ENCODE results near the gene IFFO2. TPM values are rescaled to one million over a fixed set of nuclear protein-coding genes. Genes with fewer than 3 reads are reported as not detected.

Gene IFFO2
- total and polyA plus RNA-seq, 4 donors, result 3.9 to 34.7 (median 13.5) TPM

DNA sequence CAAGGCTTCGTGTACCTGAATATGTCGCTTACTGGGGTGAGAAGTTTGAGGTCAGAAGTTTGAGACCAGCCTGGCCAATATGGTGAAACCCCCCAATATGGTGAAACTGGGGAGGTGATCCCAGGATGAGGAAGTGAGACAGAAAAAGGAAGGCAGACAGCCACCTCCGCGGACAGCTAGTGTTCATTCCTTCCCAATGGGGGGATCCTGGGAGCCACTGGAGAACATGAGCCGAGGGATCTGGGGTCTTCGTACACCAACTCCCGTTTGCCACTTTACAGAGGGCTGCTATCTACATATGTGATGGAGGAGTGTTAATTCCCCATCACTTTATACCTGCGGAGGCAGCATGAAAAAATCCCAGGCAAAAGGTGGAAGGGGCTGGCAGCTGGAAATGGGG lies 19.6 kb upstream of the IFFO2 start:
- Histone ChIP-seq H3K36me3 (ENCODE audit: control insufficient read depth in 1 of 2, insufficient read depth in 2 of 2, low read length in 1 of 2) (no peaks in the 10 kb centered on the region), H3K27me3 (ENCODE audit: control insufficient read depth in 1 of 2, insufficient read depth in 2 of 2, low read length in 1 of 2) (no peaks in the 10 kb centered on the region), H3K9me3 (ENCODE audit: control insufficient read depth, low read length) (no peaks in the 10 kb centered on the region), H3K4me3 (ENCODE audit: low read length in 2 of 2) (no peak overlapping the region), H3K27ac (ENCODE audit: low read depth in 1 of 2, low read length in 2 of 2) (no peak overlapping the region), H3K4me1 (ENCODE audit: control insufficient read depth in 1 of 2, insufficient read depth in 2 of 2, low read length in 2 of 2) (no peaks in the 10 kb centered on the region)
- 92 to 94% methylated on average over 8 of the region's 8 CpGs for WGBS, 2 donors
- DNase-seq (peak in 1 of 2 donors; percentile 14), ATAC-seq (ENCODE audit: low FRiP score) (no peak)
- intact Hi-C loops (cut with DNase I), result no loop called here

DNA sequence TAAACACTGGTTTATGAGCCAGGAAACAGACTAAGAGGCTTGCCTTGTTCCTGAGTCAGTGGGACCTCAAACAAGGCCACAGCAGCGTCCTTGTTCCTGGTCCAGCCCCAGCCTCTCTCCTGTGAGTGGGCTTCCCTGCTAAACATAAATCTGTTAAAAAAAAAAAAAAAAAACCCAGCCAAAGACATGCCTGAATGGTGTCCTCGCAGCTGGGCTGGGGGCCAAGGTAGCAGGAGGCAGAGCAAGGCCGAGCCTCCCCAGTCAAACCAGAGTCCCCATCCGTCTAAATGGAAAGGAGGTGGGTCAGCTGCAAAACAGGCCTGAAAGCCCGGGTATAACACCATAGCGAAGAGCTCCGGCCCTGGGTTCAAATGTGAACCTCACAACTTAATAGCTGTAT lies 18.1 kb upstream of the IFFO2 start:
- 57 to 59% methylated on average over 7 of the region's 7 CpGs for WGBS, 2 donors

GRCh38 chr1:18974005-18974404 lies 17.5 kb upstream of the IFFO2 start:
- ATAC-seq (ENCODE audit: low FRiP score) (no peak), DNase-seq (peak in 1 of 2 donors; percentile 32)
- Histone ChIP-seq H3K4me1 (ENCODE audit: control insufficient read depth in 1 of 2, insufficient read depth in 2 of 2, low read length in 2 of 2) (no peaks in the 10 kb centered on the region), H3K4me3 (ENCODE audit: low read length in 2 of 2) (no peak overlapping the region), H3K27me3 (ENCODE audit: control insufficient read depth in 1 of 2, insufficient read depth in 2 of 2, low read length in 1 of 2) (no peaks in the 10 kb centered on the region), H3K36me3 (ENCODE audit: control insufficient read depth in 1 of 2, insufficient read depth in 2 of 2, low read length in 1 of 2) (no peaks in the 10 kb centered on the region), H3K27ac (ENCODE audit: low read depth in 1 of 2, low read length in 2 of 2) (no peak overlapping the region), H3K9me3 (ENCODE audit: control insufficient read depth, low read length) (no peaks in the 10 kb centered on the region)
- WGBS, 2 donors, result 85 to 87% methylated on average over 8 of the region's 8 CpGs
- intact Hi-C loops (cut with DNase I), result no loop called here

More for the DNA sequence above, 18.1 kb upstream of the IFFO2 start:
- Histone ChIP-seq H3K9me3 (ENCODE audit: control insufficient read depth, low read length) (no peaks in the 10 kb centered on the region), H3K4me1 (ENCODE audit: control insufficient read depth in 1 of 2, insufficient read depth in 2 of 2, low read length in 2 of 2) (no peaks in the 10 kb centered on the region), H3K27ac (ENCODE audit: low read depth in 1 of 2, low read length in 2 of 2) (no peak overlapping the region), H3K4me3 (ENCODE audit: low read length in 2 of 2) (no peak overlapping the region), H3K27me3 (ENCODE audit: control insufficient read depth in 1 of 2, insufficient read depth in 2 of 2, low read length in 1 of 2) (no peaks in the 10 kb centered on the region), H3K36me3 (ENCODE audit: control insufficient read depth in 1 of 2, insufficient read depth in 2 of 2, low read length in 1 of 2) (no peaks in the 10 kb centered on the region)
- intact Hi-C loops (cut with DNase I), result no loop called here
- no peak for ATAC-seq (ENCODE audit: low FRiP score)
- peak in 1 of 2 donors; percentile 18 for DNase-seq

- Histone ChIP-seq H3K36me3 (ENCODE audit: control insufficient read depth in 1 of 2, insufficient read depth in 2 of 2, low read length in 1 of 2) (no peaks in the 10 kb centered on the region), H3K4me1 (ENCODE audit: control insufficient read depth in 1 of 2, insufficient read depth in 2 of 2, low read length in 2 of 2) (no peaks in the 10 kb centered on the region), H3K27me3 (ENCODE audit: control insufficient read depth in 1 of 2, insufficient read depth in 2 of 2, low read length in 1 of 2) (no peaks in the 10 kb centered on the region), H3K9me3 (ENCODE audit: control insufficient read depth, low read length) (no peaks in the 10 kb centered on the region), H3K4me3 (ENCODE audit: low read length in 2 of 2) (no peak overlapping the region), H3K27ac (ENCODE audit: low read depth in 1 of 2, low read length in 2 of 2) (no peak overlapping the region)
- 85 to 86% methylated on average over 7 of the region's 7 CpGs for WGBS, 2 donors
- ATAC-seq (ENCODE audit: low FRiP score), result no peak
- intact Hi-C loops (cut with DNase I), result no loop called here
- peak in 1 of 2 donors; percentile 11 for DNase-seq
These were observed 17.0 kb upstream of the IFFO2 start for GRCh38 chr1:18973446-18973955.

DNA sequence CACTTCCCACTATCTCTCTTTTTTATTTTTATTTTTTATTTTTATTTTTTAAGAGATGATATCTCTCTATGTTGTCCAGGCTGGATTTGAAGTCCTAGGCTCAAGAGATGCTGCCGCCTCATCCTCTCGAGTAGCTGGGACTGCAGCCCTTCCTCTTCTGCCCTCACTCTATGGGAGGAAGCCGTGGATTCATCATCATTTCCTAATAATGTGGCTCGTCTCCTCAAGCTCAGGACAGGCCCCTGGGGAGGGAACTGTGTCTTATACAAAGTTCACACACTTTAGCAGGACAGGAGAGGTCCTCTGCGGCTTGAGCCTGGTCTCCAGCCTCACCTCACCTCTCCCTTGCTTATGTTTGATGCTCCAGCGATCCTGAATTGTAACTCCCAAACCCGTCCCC lies 16.5 kb upstream of the IFFO2 start:
- no peaks in the 10 kb centered on the region for H3K27me3 ChIP-seq (ENCODE audit: control insufficient read depth in 1 of 2, insufficient read depth in 2 of 2, low read length in 1 of 2)
- H3K27ac ChIP-seq (ENCODE audit: low read depth in 1 of 2, low read length in 2 of 2), result no peak overlapping the region
- intact Hi-C loops (cut with DNase I), result no loop called here
- no peak for ATAC-seq (ENCODE audit: low FRiP score)
- no peak overlapping the region for H3K4me3 ChIP-seq (ENCODE audit: low read length in 2 of 2)
- H3K36me3 ChIP-seq (ENCODE audit: control insufficient read depth in 1 of 2, insufficient read depth in 2 of 2, low read length in 1 of 2), result no peaks in the 10 kb centered on the region
- H3K9me3 ChIP-seq (ENCODE audit: control insufficient read depth, low read length), result no peaks in the 10 kb centered on the region
- 67 to 71% methylated on average over 7 of the region's 7 CpGs for WGBS, 2 donors
- no peaks in the 10 kb centered on the region for H3K4me1 ChIP-seq (ENCODE audit: control insufficient read depth in 1 of 2, insufficient read depth in 2 of 2, low read length in 2 of 2)
- peak in 1 of 2 donors; percentile 31 for DNase-seq

GRCh38 chr1:18972531-18972930 lies 16.1 kb upstream of the IFFO2 start:
- H3K9me3 ChIP-seq (ENCODE audit: control insufficient read depth, low read length), result no peaks in the 10 kb centered on the region
- DNase-seq (peak in 1 of 2 donors; percentile 14), ATAC-seq (ENCODE audit: low FRiP score) (no peak)
- WGBS, 2 donors, result 20 to 23% methylated on average over 2 of the region's 2 CpGs
- H3K27ac ChIP-seq (ENCODE audit: low read depth in 1 of 2, low read length in 2 of 2), result no peak overlapping the region
- no peaks in the 10 kb centered on the region for H3K27me3 ChIP-seq (ENCODE audit: control insufficient read depth in 1 of 2, insufficient read depth in 2 of 2, low read length in 1 of 2)
- no peaks in the 10 kb centered on the region for H3K36me3 ChIP-seq (ENCODE audit: control insufficient read depth in 1 of 2, insufficient read depth in 2 of 2, low read length in 1 of 2)
- H3K4me1 ChIP-seq (ENCODE audit: control insufficient read depth in 1 of 2, insufficient read depth in 2 of 2, low read length in 2 of 2), result no peaks in the 10 kb centered on the region
- no peak overlapping the region for H3K4me3 ChIP-seq (ENCODE audit: low read length in 2 of 2)
- intact Hi-C loops (cut with DNase I), result no loop called here

- H3K4me1 ChIP-seq (ENCODE audit: control insufficient read depth in 1 of 2, insufficient read depth in 2 of 2, low read length in 2 of 2), result no peaks in the 10 kb centered on the region
- intact Hi-C loops (cut with DNase I), result loop anchor here in 1 of 2 donors (2.0 kb wide), 1 partner anchor 64 kb away; no protein-coding TSS in a partner anchor
- H3K9me3 ChIP-seq (ENCODE audit: control insufficient read depth, low read length), result no peaks in the 10 kb centered on the region
- H3K27me3 ChIP-seq (ENCODE audit: control insufficient read depth in 1 of 2, insufficient read depth in 2 of 2, low read length in 1 of 2), result no peaks in the 10 kb centered on the region
- DNase-seq (peak in 1 of 2 donors; percentile 9), ATAC-seq (ENCODE audit: low FRiP score) (no peak)
- WGBS, 2 donors, result 54 to 60% methylated on average over 4 of the region's 4 CpGs
- no peaks in the 10 kb centered on the region for H3K36me3 ChIP-seq (ENCODE audit: control insufficient read depth in 1 of 2, insufficient read depth in 2 of 2, low read length in 1 of 2)
- H3K27ac ChIP-seq (ENCODE audit: low read depth in 1 of 2, low read length in 2 of 2), result no peak overlapping the region
- no peak overlapping the region for H3K4me3 ChIP-seq (ENCODE audit: low read length in 2 of 2)
These were observed 14.3 kb upstream of the IFFO2 start for GRCh38 chr1:18970762-18971161.

GRCh38 chr1:18970358-18970757 lies 13.9 kb upstream of the IFFO2 start:
- Histone ChIP-seq H3K9me3 (ENCODE audit: control insufficient read depth, low read length) (no peaks in the 10 kb centered on the region), H3K27ac (ENCODE audit: low read depth in 1 of 2, low read length in 2 of 2) (no peak overlapping the region), H3K27me3 (ENCODE audit: control insufficient read depth in 1 of 2, insufficient read depth in 2 of 2, low read length in 1 of 2) (no peaks in the 10 kb centered on the region), H3K4me1 (ENCODE audit: control insufficient read depth in 1 of 2, insufficient read depth in 2 of 2, low read length in 2 of 2) (no peaks in the 10 kb centered on the region), H3K36me3 (ENCODE audit: control insufficient read depth in 1 of 2, insufficient read depth in 2 of 2, low read length in 1 of 2) (no peaks in the 10 kb centered on the region), H3K4me3 (ENCODE audit: low read length in 2 of 2) (no peak overlapping the region)
- WGBS, 2 donors, result 89% methylated on average over 7 of the region's 7 CpGs
- intact Hi-C loops (cut with DNase I), result loop anchor here in 1 of 2 donors (2.0 kb wide), 1 partner anchor 64 kb away; no protein-coding TSS in a partner anchor
- ATAC-seq (ENCODE audit: low FRiP score) (no peak), DNase-seq (peak in 1 of 2 donors; percentile 10)

DNA sequence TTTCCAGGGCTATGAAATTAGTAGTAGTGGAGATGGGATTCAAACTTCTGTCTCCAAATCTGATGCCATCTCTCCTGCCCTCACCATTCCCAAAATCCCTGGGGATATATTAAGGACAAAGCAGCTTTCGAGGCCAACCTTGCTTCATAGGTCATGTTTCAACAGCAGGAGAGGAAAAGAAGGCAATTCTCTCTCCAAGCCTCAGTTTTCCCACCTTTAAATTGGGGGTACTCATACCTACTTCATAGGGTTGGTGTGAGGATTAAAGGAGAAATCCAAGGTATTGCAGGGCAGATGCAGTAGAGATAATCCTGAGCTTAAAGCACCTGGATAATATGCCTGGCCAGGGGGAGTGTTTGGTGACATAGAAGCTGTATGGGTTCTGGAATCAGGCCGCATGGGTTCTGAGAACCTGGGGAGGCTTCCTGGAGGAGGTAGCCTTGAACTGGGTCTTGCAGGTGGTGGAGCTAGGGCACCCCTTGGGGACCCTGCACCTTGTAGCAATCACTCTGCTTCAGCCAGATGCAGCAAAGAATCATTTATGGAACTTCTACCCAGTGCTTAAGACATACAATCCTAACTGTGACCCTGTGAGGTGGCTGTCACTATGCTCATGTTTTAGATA lies 10.7 kb upstream of the IFFO2 start:
- Histone ChIP-seq H3K4me3 (ENCODE audit: low read length in 2 of 2) (no peak overlapping the region), H3K27ac (ENCODE audit: low read depth in 1 of 2, low read length in 2 of 2) (no peak overlapping the region), H3K36me3 (ENCODE audit: control insufficient read depth in 1 of 2, insufficient read depth in 2 of 2, low read length in 1 of 2) (no peaks in the 10 kb centered on the region), H3K4me1 (ENCODE audit: control insufficient read depth in 1 of 2, insufficient read depth in 2 of 2, low read length in 2 of 2) (no peaks in the 10 kb centered on the region), H3K27me3 (ENCODE audit: control insufficient read depth in 1 of 2, insufficient read depth in 2 of 2, low read length in 1 of 2) (no peaks in the 10 kb centered on the region), H3K9me3 (ENCODE audit: control insufficient read depth, low read length) (no peaks in the 10 kb centered on the region)
- WGBS, 2 donors, result 93 to 96% methylated on average over 2 of the region's 2 CpGs
- intact Hi-C loops (cut with DNase I), result no loop called here
- DNase-seq (peak; percentile 2 to 33), ATAC-seq (ENCODE audit: low FRiP score) (no peak)
